ENCODE measurements around the gene TAS2R60. TPM values are rescaled to one million over a fixed set of nuclear protein-coding genes. Genes with fewer than 3 reads are reported as not detected.

Gene TAS2R60
- total RNA-seq, 1 donor from 2014 or later, result not detected

- Histone ChIP-seq H4K20me1 (ENCODE audit: insufficient read depth, low read length) (no peaks in the 10 kb centered on the region), H2AFZ (ENCODE audit: low read depth, low read length) (no peak overlapping the region), H3K9ac (ENCODE audit: low read length) (no peak overlapping the region), H3K4me3 (ENCODE audit: insufficient read depth, low read depth, low read length) (no peak overlapping the region), H3K27me3 (ENCODE audit: insufficient read depth, low read length) (no peaks in the 10 kb centered on the region), H3K36me3 (ENCODE audit: insufficient read depth, low read length) (no peaks in the 10 kb centered on the region), H3K9me3 (ENCODE audit: insufficient read depth, low read depth, low read length) (no peaks in the 10 kb centered on the region), H3K4me2 (ENCODE audit: low read length) (no peak overlapping the region), H3K27ac (ENCODE audit: low read depth, low read length) (no peak overlapping the region), H3K4me1 (ENCODE audit: insufficient read depth, low read length) (no peaks in the 10 kb centered on the region), H3K79me2 (ENCODE audit: insufficient read depth, low read length) (no peaks in the 10 kb centered on the region)
- FAIRE-seq (no peak), DNase-seq (ENCODE audit: low read depth) (peak; percentile 14)
- Mint-ChIP-seq H3K36me3 (ENCODE audit: low read depth, unreplicated experiment) (no peaks in the 10 kb centered on the region), H3K9me3 (ENCODE audit: unreplicated experiment) (no peaks in the 10 kb centered on the region), H3K4me1 (ENCODE audit: low read depth, unreplicated experiment) (peaks cover 4% of the 10 kb centered on the region), H3K27ac (ENCODE audit: unreplicated experiment) (no peak overlapping the region), H3K4me3 (ENCODE audit: unreplicated experiment) (no peak overlapping the region), H3K27me3 (ENCODE audit: low read depth, unreplicated experiment) (no peaks in the 10 kb centered on the region)
- no peak for TF ChIP-seq CTCF (IDR thresholded peaks at IDR 0.05; ENCODE audit: insufficient read depth, low read depth, low read length)
These were observed 13.2 kb upstream of the TAS2R60 start for GRCh38 chr7:143429770-143430698.

- FAIRE-seq (no peak), DNase-seq (ENCODE audit: low read depth) (no peak)
- no peaks in the 10 kb centered on the region for H3K36me3 Mint-ChIP-seq (ENCODE audit: low read depth, unreplicated experiment)
- Histone ChIP-seq H3K27me3 (ENCODE audit: insufficient read depth, low read length) (no peaks in the 10 kb centered on the region), H3K79me2 (ENCODE audit: insufficient read depth, low read length) (no peaks in the 10 kb centered on the region), H3K4me2 (ENCODE audit: low read length) (no peak overlapping the region), H3K36me3 (ENCODE audit: insufficient read depth, low read length) (no peaks in the 10 kb centered on the region), H3K9ac (ENCODE audit: low read length) (no peak overlapping the region), H2AFZ (ENCODE audit: low read depth, low read length) (no peak overlapping the region), H3K4me3 (ENCODE audit: insufficient read depth, low read depth, low read length) (no peak overlapping the region), H3K27ac (ENCODE audit: low read depth, low read length) (no peak overlapping the region), H3K4me1 (ENCODE audit: insufficient read depth, low read length) (no peaks in the 10 kb centered on the region), H3K9me3 (ENCODE audit: insufficient read depth, low read depth, low read length) (no peaks in the 10 kb centered on the region), H4K20me1 (ENCODE audit: insufficient read depth, low read length) (no peaks in the 10 kb centered on the region)
- no peaks in the 10 kb centered on the region for H3K27me3 Mint-ChIP-seq (ENCODE audit: low read depth, unreplicated experiment)
- no peaks in the 10 kb centered on the region for H3K9me3 Mint-ChIP-seq (ENCODE audit: unreplicated experiment)
- H3K4me3 Mint-ChIP-seq (ENCODE audit: unreplicated experiment), result no peak overlapping the region
- no peak for TF ChIP-seq CTCF (IDR thresholded peaks at IDR 0.05; ENCODE audit: insufficient read depth, low read depth, low read length)
- no peak overlapping the region for H3K27ac Mint-ChIP-seq (ENCODE audit: unreplicated experiment)
- H3K4me1 Mint-ChIP-seq (ENCODE audit: low read depth, unreplicated experiment), result peaks cover 4% of the 10 kb centered on the region
These were observed 12.1 kb upstream of the TAS2R60 start for GRCh38 chr7:143431109-143431508.

GRCh38 chr7:143433759-143434158 lies 9.5 kb upstream of the TAS2R60 start:
- Histone ChIP-seq H3K27ac (ENCODE audit: low read depth, low read length) (no peak overlapping the region), H3K4me2 (ENCODE audit: low read length) (no peak overlapping the region), H3K79me2 (ENCODE audit: insufficient read depth, low read length) (no peaks in the 10 kb centered on the region), H3K4me3 (ENCODE audit: insufficient read depth, low read depth, low read length) (no peak overlapping the region), H3K9ac (ENCODE audit: low read length) (no peak overlapping the region), H3K9me3 (ENCODE audit: insufficient read depth, low read depth, low read length) (no peaks in the 10 kb centered on the region), H4K20me1 (ENCODE audit: insufficient read depth, low read length) (no peaks in the 10 kb centered on the region), H3K36me3 (ENCODE audit: insufficient read depth, low read length) (no peaks in the 10 kb centered on the region), H2AFZ (ENCODE audit: low read depth, low read length) (no peak overlapping the region), H3K27me3 (ENCODE audit: insufficient read depth, low read length) (no peaks in the 10 kb centered on the region), H3K4me1 (ENCODE audit: insufficient read depth, low read length) (no peaks in the 10 kb centered on the region)
- DNase-seq (ENCODE audit: low read depth) (no peak), FAIRE-seq (no peak)
- Mint-ChIP-seq H3K36me3 (ENCODE audit: low read depth, unreplicated experiment) (no peaks in the 10 kb centered on the region), H3K9me3 (ENCODE audit: unreplicated experiment) (no peaks in the 10 kb centered on the region), H3K4me3 (ENCODE audit: unreplicated experiment) (no peak overlapping the region), H3K27me3 (ENCODE audit: low read depth, unreplicated experiment) (peaks cover 10% of the 10 kb centered on the region), H3K27ac (ENCODE audit: unreplicated experiment) (no peak overlapping the region), H3K4me1 (ENCODE audit: low read depth, unreplicated experiment) (no peaks in the 10 kb centered on the region)
- TF ChIP-seq CTCF (IDR thresholded peaks at IDR 0.05; ENCODE audit: insufficient read depth, low read depth, low read length) (no peak), EZH2 (IDR thresholded peaks at IDR 0.05; ENCODE audit: insufficient read depth, low read length) (no peak)
